Measurements from ENCODE around the gene PREB.

Gene PREB

GRCh38 chr2:27152102-27152795, 17.8 kb upstream of the PREB start:
- no peak for DNase-seq

- DNase-seq, result no peak
These were observed 16.3 kb upstream of the PREB start for GRCh38 chr2:27150639-27151230.

- DNase-seq, result no peak
These were observed 15.4 kb upstream of the PREB start for GRCh38 chr2:27149570-27150405.

- DNase-seq, result no peak
These were observed 14.5 kb upstream of the PREB start, which contains the start of gene TCF23 for GRCh38 chr2:27148801-27149439. TSS of gene TCF23 (plus strand) at chr2:27149004. CDS start at chr2:27149134, 130 bp downstream.

GRCh38 chr2:27147935-27148334, 13.5 kb upstream of the PREB start:
- no peak for DNase-seq

- DNase-seq, result no peak
These were observed 11.2 kb upstream of the PREB start for GRCh38 chr2:27145682-27146081.

- DNase-seq, result no peak
These were observed 8.8 kb upstream of the PREB start for GRCh38 chr2:27143285-27143684.

- no peak for DNase-seq
These were observed 4.9 kb upstream of the PREB start, which contains the start of gene PRR30 for GRCh38 chr2:27139310-27139709. TSS of gene PRR30 (minus strand) at chr2:27139410. CDS start at chr2:27138329, 1,081 bp downstream.

- DNase-seq, result no peak
These were observed 3.7 kb upstream of the PREB start for GRCh38 chr2:27138111-27138510.

GRCh38 chr2:27137322-27137935, 3.0 kb upstream of the PREB start:
- DNase-seq, result no peak

- DNase-seq, result no peak
These were observed 2.3 kb upstream of the PREB start for GRCh38 chr2:27136751-27137150.

- DNase-seq, result no peak
These were observed 1.1 kb upstream of the PREB start for GRCh38 chr2:27135478-27135955.

GRCh38 chr2:27134781-27135477, 493 bp upstream of the PREB start:
- no peak for DNase-seq

- peak in 1 of 2 donors; percentile 13 for DNase-seq
These were observed 1.1 kb downstream of the PREB start for GRCh38 chr2:27133195-27133875.

GRCh38 chr2:27131429-27131828, 3.0 kb downstream of the PREB start:
- DNase-seq, result no peak

- DNase-seq, result no peak
These were observed 4.0 kb downstream of the PREB start for GRCh38 chr2:27130396-27130795.

GRCh38 chr2:27128668-27129571, 5.5 kb downstream of the PREB start:
- no peak for DNase-seq

GRCh38 chr2:27127883-27128667, 6.4 kb downstream of the PREB start:
- DNase-seq, result no peak

- DNase-seq, result no peak
These were observed 8.2 kb downstream of the PREB start for GRCh38 chr2:27126252-27126710.

All from stimulated activated CD4-positive, alpha-beta T cell treated with anti-CD3 and anti-CD28 coated beads, Interleukin-2, amount 100 ng/mL, for 48 hours (primary cell).